ENCODE data around the gene B4GALT5.
"Not testable (repeated sequence)": the region's sequence is repeated elsewhere in the genome, so short reads cannot be mapped to it uniquely, and the experiment has no call there.

The B4GALT5 gene

GRCh38 chr20:49631061-49631716, 82.5 kb downstream of the B4GALT5 start:
- DNase-seq (ENCODE audit: extremely low read depth in 1 of 2, low read depth in 1 of 2), result no peak

- no peak for DNase-seq (ENCODE audit: extremely low read depth in 1 of 2, low read depth in 1 of 2)
Measured at GRCh38 chr20:49630396-49630951, 83.2 kb downstream of the B4GALT5 start.

- no peak for DNase-seq (ENCODE audit: extremely low read depth in 1 of 2, low read depth in 1 of 2)
Measured at GRCh38 chr20:49629606-49630005, 84.1 kb downstream of the B4GALT5 start.

- DNase-seq (ENCODE audit: extremely low read depth in 1 of 2, low read depth in 1 of 2), result not testable (repeated sequence)
Measured at GRCh38 chr20:49628280-49628679, 85.4 kb downstream of the B4GALT5 start.

- no peak for DNase-seq (ENCODE audit: extremely low read depth in 1 of 2, low read depth in 1 of 2)
Measured at GRCh38 chr20:49627329-49627761, 86.3 kb downstream of the B4GALT5 start.

GRCh38 chr20:49624988-49625387, 88.7 kb downstream of the B4GALT5 start:
- DNase-seq (ENCODE audit: extremely low read depth in 1 of 2, low read depth in 1 of 2), result not testable (repeated sequence)

- no peak for DNase-seq (ENCODE audit: extremely low read depth in 1 of 2, low read depth in 1 of 2)
Measured at GRCh38 chr20:49624317-49624716, 89.4 kb downstream of the B4GALT5 start.

- no peak for DNase-seq (ENCODE audit: extremely low read depth in 1 of 2, low read depth in 1 of 2)
Measured at GRCh38 chr20:49622243-49622642, 91.4 kb downstream of the B4GALT5 start.

- DNase-seq (ENCODE audit: extremely low read depth in 1 of 2, low read depth in 1 of 2), result peak in 1 of 2 donors; percentile 39
Measured at GRCh38 chr20:49620364-49621240, 93.1 kb downstream of the B4GALT5 start.

GRCh38 chr20:49619113-49620048, 94.3 kb downstream of the B4GALT5 start:
- no peak for DNase-seq (ENCODE audit: extremely low read depth in 1 of 2, low read depth in 1 of 2)

GRCh38 chr20:49618289-49618688, 95.4 kb downstream of the B4GALT5 start:
- DNase-seq (ENCODE audit: extremely low read depth in 1 of 2, low read depth in 1 of 2), result no peak

- DNase-seq (ENCODE audit: extremely low read depth in 1 of 2, low read depth in 1 of 2), result not testable (repeated sequence)
Measured at GRCh38 chr20:49617394-49617793, 96.3 kb downstream of the B4GALT5 start.

GRCh38 chr20:49616154-49617007, 97.3 kb downstream of the B4GALT5 start:
- DNase-seq (ENCODE audit: extremely low read depth in 1 of 2, low read depth in 1 of 2), result no peak

GRCh38 chr20:49615401-49616153, 98.1 kb downstream of the B4GALT5 start:
- no peak for DNase-seq (ENCODE audit: extremely low read depth in 1 of 2, low read depth in 1 of 2)

GRCh38 chr20:49615051-49615400, 98.7 kb downstream of the B4GALT5 start:
- DNase-seq (ENCODE audit: extremely low read depth in 1 of 2, low read depth in 1 of 2), result not testable (repeated sequence)

- no peak for DNase-seq (ENCODE audit: extremely low read depth in 1 of 2, low read depth in 1 of 2)
Measured at GRCh38 chr20:49614338-49615050, 99.2 kb downstream of the B4GALT5 start.

GRCh38 chr20:49612127-49612738, 101.4 kb downstream of the B4GALT5 start:
- DNase-seq (ENCODE audit: extremely low read depth in 1 of 2, low read depth in 1 of 2), result no peak

GRCh38 chr20:49611539-49612126, 102.0 kb downstream of the B4GALT5 start:
- DNase-seq (ENCODE audit: extremely low read depth in 1 of 2, low read depth in 1 of 2), result not testable (repeated sequence)
